H1 (cell line): ENCODE results near the gene SCD.

Experiments
- CEBPB ChIP-seq: IDR thresholded peaks from 2 replicates; pipeline ENCODE4 v1.6.1; 2012; ENCODE audit warnings: low read depth, low read length
- CTCF ChIP-seq, 3 experiments: IDR thresholded peaks; 1 replicate in 2 of 3; 2 replicates in 1 of 3; pipeline versions ENCODE4 v1.5.1 to v1.6.1; 2011; ENCODE audit warnings: low read length in 3 of 3, mild to moderate bottlenecking in 3 of 3, inconsistent platforms in 2 of 3, low read depth in 1 of 3, moderate library complexity in 1 of 3; ENCODE audit not compliant: insufficient read depth in 1 of 3; ENCODE audit errors: control extremely low read depth in 1 of 3
- JUN ChIP-seq: IDR thresholded peaks from 2 replicates; pipeline ENCODE4 v1.6.1; 2011; ENCODE audit warnings: low read depth, mild to moderate bottlenecking, improper control_type of control experiment, low read length
- JUND ChIP-seq: IDR thresholded peaks from 2 replicates; pipeline ENCODE4 v1.6.1; 2011; ENCODE audit warnings: mild to moderate bottlenecking, improper control_type of control experiment, low read length
- KDM5A ChIP-seq: fragments of 200-600 bp; IDR thresholded peaks from 2 replicates; pipeline ENCODE4 v1.7.1; 2012; ENCODE audit warnings: mild to moderate bottlenecking, low read length, inconsistent platforms, mixed read lengths
- SRF ChIP-seq: IDR thresholded peaks from 2 replicates; pipeline ENCODE4 v1.6.1; 2011; ENCODE audit warnings: mild to moderate bottlenecking, low read depth, low read length, moderate library complexity
- ZNF274 ChIP-seq: IDR thresholded peaks from 2 replicates; pipeline ENCODE4 v1.7.0; 2012; ENCODE audit warnings: low read length, borderline replicate concordance; ENCODE audit errors: extremely low read depth

GRCh38 chr10:100346351-100346764 is 675 bp upstream of the SCD start:
- TF ChIP-seq CEBPB (no peak), SRF (no peak), CTCF (IDR thresholded peaks at IDR 0.05; ENCODE audit: control extremely low read depth in 1 of 3, insufficient read depth in 1 of 3, low read depth in 1 of 3, low read length in 3 of 3) (no peak), KDM5A (no peak), JUND (no peak), ZNF274 (no peak), JUN (no peak)
